Subcutaneous abdominal adipose tissue (tissue), 5 donors: ENCODE data around the gene NIBAN1.

Source experiments
- H3K27ac ChIP-seq: one replicate; pipeline ENCODE4 v1.7.0; 2013; ENCODE audit warnings: low read depth, mild to moderate bottlenecking, inconsistent platforms, low read length, moderate library complexity
- H3K27me3 ChIP-seq, 5 donors: one replicate each; pipeline ENCODE4 v1.7.0; 2013; ENCODE audit warnings: low read length in 5 of 5, inconsistent platforms in 1 of 5; ENCODE audit not compliant: control insufficient read depth in 5 of 5, insufficient read depth in 4 of 5
- H3K36me3 ChIP-seq, 5 donors: one replicate each; pipeline ENCODE4 v1.7.0; 2013; ENCODE audit warnings: low read length in 5 of 5; ENCODE audit not compliant: control insufficient read depth in 5 of 5, insufficient read depth in 5 of 5
- H3K4me1 ChIP-seq, 5 donors: one replicate each; pipeline ENCODE4 v1.7.0; 2013; ENCODE audit warnings: low read length in 5 of 5, mild to moderate bottlenecking in 3 of 5, moderate library complexity in 1 of 5; ENCODE audit not compliant: control insufficient read depth in 5 of 5, insufficient read depth in 5 of 5
- H3K4me3 ChIP-seq, 5 donors: one replicate each; pipeline ENCODE4 v1.7.0; 2013; ENCODE audit warnings: low read length in 5 of 5, low read depth in 1 of 5
- H3K9ac ChIP-seq, 5 donors: one replicate each; pipeline ENCODE4 v1.7.0; 2013; ENCODE audit warnings: low read length in 5 of 5, mild to moderate bottlenecking in 4 of 5, moderate library complexity in 3 of 5
- H3K9me3 ChIP-seq, 5 donors: one replicate each; pipeline ENCODE4 v1.7.0; 2013; ENCODE audit warnings: low read length in 5 of 5; ENCODE audit not compliant: control insufficient read depth in 5 of 5
- donor health status: healthy.
- donor health status: healthy.
- donor health status: healthy.
- donor health status: healthy.
- donor health status: healthy.

The NIBAN1 gene

GRCh38 chr1:184973272-184974055 is 844 bp downstream of the NIBAN1 start:
- peak overlapping the region; percentile 46 for H3K27ac ChIP-seq
- H3K27me3 ChIP-seq: peaks cover 0 to 4% (median 0%) of the 10 kb centered on the region in 5 donors
- peak overlapping the region; percentile 28 to 77 (median 75) for H3K9ac ChIP-seq
- H3K4me1 ChIP-seq: peaks cover 0 to 29% (median 22%) of the 10 kb centered on the region in 5 donors
- H3K4me3 ChIP-seq: peak overlapping the region; percentile 65 to 94 (median 84)
- H3K36me3 ChIP-seq: no peaks in the 10 kb centered on the region
- no peaks in the 10 kb centered on the region for H3K9me3 ChIP-seq

- peaks cover 0 to 29% (median 22%) of the 10 kb centered on the region in 5 donors for H3K4me1 ChIP-seq
- H3K4me3 ChIP-seq: peak overlapping the region in 4 of 5 donors; percentile 78 to 94 (median 87)
Measured at GRCh38 chr1:184972315-184973055, 1.8 kb downstream of the NIBAN1 start.

GRCh38 chr1:184971522-184972265 is 2.6 kb downstream of the NIBAN1 start:
- peaks cover 0 to 29% (median 22%) of the 10 kb centered on the region in 5 donors for H3K4me1 ChIP-seq
- no peak overlapping the region for H3K9ac ChIP-seq
- no peaks in the 10 kb centered on the region for H3K9me3 ChIP-seq
- H3K27ac ChIP-seq: no peak overlapping the region
- no peak overlapping the region for H3K4me3 ChIP-seq
- H3K27me3 ChIP-seq: peaks cover 0 to 4% (median 0%) of the 10 kb centered on the region in 5 donors
- no peaks in the 10 kb centered on the region for H3K36me3 ChIP-seq

More at GRCh38 chr1:184972315-184973055, 1.8 kb downstream of the NIBAN1 start:
- H3K9ac ChIP-seq: peak overlapping the region in 1 of 5 donors; percentile 75
- H3K36me3 ChIP-seq: no peaks in the 10 kb centered on the region
- H3K27ac ChIP-seq: no peak overlapping the region
- H3K27me3 ChIP-seq: peaks cover 0 to 4% (median 0%) of the 10 kb centered on the region in 5 donors
- H3K9me3 ChIP-seq: no peaks in the 10 kb centered on the region

GRCh38 chr1:184970691-184971161 is 3.6 kb downstream of the NIBAN1 start:
- Histone ChIP-seq H3K27ac (no peak overlapping the region), H3K27me3 (peaks cover 0 to 4% (median 0%) of the 10 kb centered on the region in 5 donors), H3K9me3 (no peaks in the 10 kb centered on the region), H3K9ac (no peak overlapping the region), H3K36me3 (no peaks in the 10 kb centered on the region), H3K4me3 (no peak overlapping the region), H3K4me1 (peaks cover 0 to 29% (median 22%) of the 10 kb centered on the region in 5 donors)

- no peaks in the 10 kb centered on the region for H3K27me3 ChIP-seq
- peaks cover 0 to 4% (median 0%) of the 10 kb centered on the region in 5 donors for H3K4me1 ChIP-seq
- no peak overlapping the region for H3K27ac ChIP-seq
- H3K4me3 ChIP-seq: no peak overlapping the region
- H3K9me3 ChIP-seq: no peaks in the 10 kb centered on the region
- peaks cover 0 to 4% (median 0%) of the 10 kb centered on the region in 5 donors for H3K36me3 ChIP-seq
- H3K9ac ChIP-seq: peak overlapping the region in 1 of 5 donors; percentile 6
Measured at GRCh38 chr1:184966989-184967388, 7.3 kb downstream of the NIBAN1 start.

- Histone ChIP-seq H3K4me1 (no peaks in the 10 kb centered on the region), H3K9ac (no peak overlapping the region), H3K36me3 (peaks cover 0 to 4% (median 0%) of the 10 kb centered on the region in 5 donors), H3K27ac (no peak overlapping the region), H3K9me3 (no peaks in the 10 kb centered on the region), H3K4me3 (no peak overlapping the region), H3K27me3 (no peaks in the 10 kb centered on the region)
Measured at GRCh38 chr1:184965944-184966860, 8.1 kb downstream of the NIBAN1 start.

GRCh38 chr1:184965439-184965838 is 8.9 kb downstream of the NIBAN1 start:
- Histone ChIP-seq H3K4me1 (no peaks in the 10 kb centered on the region), H3K36me3 (peaks cover 0 to 4% (median 0%) of the 10 kb centered on the region in 5 donors), H3K9me3 (no peaks in the 10 kb centered on the region), H3K27me3 (no peaks in the 10 kb centered on the region), H3K27ac (no peak overlapping the region), H3K9ac (no peak overlapping the region), H3K4me3 (no peak overlapping the region)

GRCh38 chr1:184959626-184960025 is 14.7 kb downstream of the NIBAN1 start:
- Histone ChIP-seq H3K9ac (no peak overlapping the region), H3K27me3 (no peaks in the 10 kb centered on the region), H3K27ac (no peak overlapping the region), H3K36me3 (peaks cover 0 to 4% (median 0%) of the 10 kb centered on the region in 5 donors), H3K4me3 (no peak overlapping the region), H3K4me1 (peaks cover 0 to 8% (median 0%) of the 10 kb centered on the region in 5 donors), H3K9me3 (no peaks in the 10 kb centered on the region)
